OCI-LY3 (cell line): ENCODE measurements around the gene NGEF.

Source experiments
- H2AFZ ChIP-seq: fragments of 200-600, 300-600 bp; shearing (Covaris generic); 2 replicates; pipeline ENCODE4 v1.6.0; 2014; ENCODE audit warnings: antibody characterized with exemption, low read depth, low read length
- H3K27ac ChIP-seq: fragments of 200-600, 300-600 bp; sonication (generic); 2 replicates; pipeline ENCODE4 v1.5.1; 2014; ENCODE audit warnings: mild to moderate bottlenecking, low read length, moderate library complexity, mixed read lengths
- H3K27me3 ChIP-seq: fragments of 200-600, 300-600 bp; sonication (generic); 2 replicates; pipeline ENCODE4 v1.6.1; 2014; ENCODE audit warnings: low read depth, low read length, mixed read lengths
- H3K36me3 ChIP-seq: fragments of 200-600, 300-600 bp; sonication (generic); replicated peaks from 2 replicates; pipeline ENCODE3; 2014; ENCODE audit warnings: low read depth, low read length, mixed read lengths
- H3K4me1 ChIP-seq: fragments of 300-600, 200-600 bp; sonication (generic); 2 replicates; pipeline ENCODE4 v1.6.1; 2014; ENCODE audit warnings: low read length, mixed read lengths
- H3K4me2 ChIP-seq: fragments of 200-600, 300-600 bp; sonication (generic); 2 replicates; pipeline ENCODE4 v1.6.1; 2014; ENCODE audit warnings: low read length, mixed read lengths
- H3K4me3 ChIP-seq: fragments of 300-600, 200-600 bp; sonication (generic); 2 replicates; pipeline ENCODE4 v1.5.1; 2014; ENCODE audit warnings: antibody characterized with exemption, mild to moderate bottlenecking, low read length, moderate library complexity
- H3K79me2 ChIP-seq: fragments of 300-600, 200-600 bp; shearing (Covaris generic); 2 replicates; pipeline ENCODE4 v1.6.1; 2014; ENCODE audit warnings: mild to moderate bottlenecking, low read length, mixed read lengths
- H3K9ac ChIP-seq: fragments of 300-600, 200-600 bp; shearing (Covaris generic); 2 replicates; pipeline ENCODE4 v1.6.0; 2014; ENCODE audit warnings: mild to moderate bottlenecking, low read length, moderate library complexity
- H3K9me3 ChIP-seq: fragments of 200-600, 300-600 bp; shearing (Covaris generic); 2 replicates; pipeline ENCODE4 v1.6.1; 2014; ENCODE audit warnings: low read length, mixed read lengths; ENCODE audit not compliant: insufficient read depth
- H4K20me1 ChIP-seq: fragments of 200-600, 300-600 bp; sonication (generic); 2 replicates; pipeline ENCODE4 v1.6.1; 2016; ENCODE audit warnings: low read length, mixed read lengths; ENCODE audit not compliant: insufficient read depth
- CTCF ChIP-seq: fragments of 200-600, 300-600 bp; sonication (generic); IDR thresholded peaks from 2 replicates; pipeline ENCODE4 v1.5.1; 2014; ENCODE audit warnings: antibody characterized with exemption, low read length, low read depth
- EZH2phosphoT487 ChIP-seq: fragments of 200-600 bp; shearing (Covaris generic); IDR thresholded peaks from 2 replicates; pipeline ENCODE4 v1.6.1; 2018; ENCODE audit warnings: antibody characterized with exemption, mixed run types, low read depth

Gene NGEF

GRCh38 chr2:233009661-233010060 lies 3.4 kb downstream of the NGEF start:
- H3K27ac ChIP-seq: no peak overlapping the region
- H4K20me1 ChIP-seq: no peaks in the 10 kb centered on the region
- H2AFZ ChIP-seq: no peak overlapping the region
- no peaks in the 10 kb centered on the region for H3K36me3 ChIP-seq
- no peak overlapping the region for H3K9ac ChIP-seq
- no peak for TF ChIP-seq EZH2phosphoT487
- TF ChIP-seq CTCF: no peak
- no peak overlapping the region for H3K4me3 ChIP-seq
- H3K27me3 ChIP-seq: no peaks in the 10 kb centered on the region
- H3K4me1 ChIP-seq: no peaks in the 10 kb centered on the region
- H3K79me2 ChIP-seq: no peaks in the 10 kb centered on the region
- H3K9me3 ChIP-seq: no peaks in the 10 kb centered on the region
- H3K4me2 ChIP-seq: no peak overlapping the region

GRCh38 chr2:233007739-233008138 lies 5.3 kb downstream of the NGEF start:
- Histone ChIP-seq H3K9ac (no peak overlapping the region), H3K27ac (no peak overlapping the region), H3K36me3 (no peaks in the 10 kb centered on the region), H3K27me3 (no peaks in the 10 kb centered on the region), H3K4me2 (no peak overlapping the region), H3K4me3 (no peak overlapping the region), H3K79me2 (no peaks in the 10 kb centered on the region), H2AFZ (no peak overlapping the region), H4K20me1 (no peaks in the 10 kb centered on the region), H3K4me1 (no peaks in the 10 kb centered on the region), H3K9me3 (no peaks in the 10 kb centered on the region)
- TF ChIP-seq EZH2phosphoT487: no peak
- TF ChIP-seq CTCF: no peak

DNA sequence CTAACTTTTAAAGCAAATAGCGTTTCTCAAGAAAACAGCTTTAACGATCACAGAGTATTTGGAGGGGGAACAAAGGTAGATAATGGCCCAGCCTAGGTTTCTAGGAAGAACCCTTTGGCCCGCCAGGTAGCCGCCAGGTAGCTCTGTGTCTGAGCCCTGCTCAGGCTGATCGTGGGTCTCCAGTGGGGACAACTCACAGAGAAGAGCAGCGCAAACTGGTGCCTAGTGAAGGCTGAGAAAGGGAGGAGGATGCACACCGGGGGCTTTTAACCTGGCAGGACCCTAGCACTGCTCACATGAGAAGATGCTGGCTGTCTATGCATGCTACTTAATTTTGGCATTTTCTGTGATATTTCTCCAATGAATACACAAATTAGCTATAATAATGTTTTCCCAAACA lies 5.8 kb downstream of the NGEF start:
- no peak overlapping the region for H3K9ac ChIP-seq
- H3K9me3 ChIP-seq: no peaks in the 10 kb centered on the region
- TF ChIP-seq CTCF (no peak), EZH2phosphoT487 (no peak)
- H4K20me1 ChIP-seq: no peaks in the 10 kb centered on the region
- H3K4me1 ChIP-seq: no peaks in the 10 kb centered on the region
- H3K4me2 ChIP-seq: no peak overlapping the region
- no peaks in the 10 kb centered on the region for H3K79me2 ChIP-seq
- no peak overlapping the region for H3K4me3 ChIP-seq
- no peaks in the 10 kb centered on the region for H3K36me3 ChIP-seq
- no peak overlapping the region for H3K27ac ChIP-seq
- H3K27me3 ChIP-seq: no peaks in the 10 kb centered on the region
- no peak overlapping the region for H2AFZ ChIP-seq

DNA sequence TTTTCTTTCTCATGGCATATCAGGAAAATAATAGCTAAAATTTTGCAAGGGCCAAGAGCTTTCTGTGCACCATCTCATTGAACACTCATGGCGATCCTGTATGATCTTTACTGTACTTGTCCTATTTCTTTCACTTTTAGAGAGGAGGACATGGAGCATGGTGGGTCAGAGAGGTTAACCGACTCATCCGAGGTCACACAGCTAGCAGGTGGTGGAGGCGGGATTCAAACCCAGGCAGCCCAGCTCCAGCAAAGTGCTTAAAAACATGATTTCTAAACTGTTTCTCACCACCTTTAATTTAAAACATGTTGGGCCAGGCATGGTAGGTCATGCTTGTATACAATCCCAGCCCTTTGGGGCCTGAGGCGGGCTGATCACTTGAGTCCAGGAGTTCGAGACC lies 6.4 kb downstream of the NGEF start:
- no peak overlapping the region for H3K9ac ChIP-seq
- no peaks in the 10 kb centered on the region for H3K79me2 ChIP-seq
- H3K27ac ChIP-seq: no peak overlapping the region
- no peak overlapping the region for H3K4me2 ChIP-seq
- H3K9me3 ChIP-seq: no peaks in the 10 kb centered on the region
- H4K20me1 ChIP-seq: no peaks in the 10 kb centered on the region
- H3K4me1 ChIP-seq: no peaks in the 10 kb centered on the region
- TF ChIP-seq EZH2phosphoT487 (no peak), CTCF (no peak)
- no peak overlapping the region for H3K4me3 ChIP-seq
- no peak overlapping the region for H2AFZ ChIP-seq
- no peaks in the 10 kb centered on the region for H3K27me3 ChIP-seq
- H3K36me3 ChIP-seq: no peaks in the 10 kb centered on the region
